Pons (tissue), 1 donor: ENCODE results near the gene PPFIA1.

Source experiments
- DNase-seq: peaks from one replicate; pipeline ENCODE4 v3.0.0-alpha.2; 2016; ENCODE audit warnings: low spot score

The PPFIA1 gene

DNA sequence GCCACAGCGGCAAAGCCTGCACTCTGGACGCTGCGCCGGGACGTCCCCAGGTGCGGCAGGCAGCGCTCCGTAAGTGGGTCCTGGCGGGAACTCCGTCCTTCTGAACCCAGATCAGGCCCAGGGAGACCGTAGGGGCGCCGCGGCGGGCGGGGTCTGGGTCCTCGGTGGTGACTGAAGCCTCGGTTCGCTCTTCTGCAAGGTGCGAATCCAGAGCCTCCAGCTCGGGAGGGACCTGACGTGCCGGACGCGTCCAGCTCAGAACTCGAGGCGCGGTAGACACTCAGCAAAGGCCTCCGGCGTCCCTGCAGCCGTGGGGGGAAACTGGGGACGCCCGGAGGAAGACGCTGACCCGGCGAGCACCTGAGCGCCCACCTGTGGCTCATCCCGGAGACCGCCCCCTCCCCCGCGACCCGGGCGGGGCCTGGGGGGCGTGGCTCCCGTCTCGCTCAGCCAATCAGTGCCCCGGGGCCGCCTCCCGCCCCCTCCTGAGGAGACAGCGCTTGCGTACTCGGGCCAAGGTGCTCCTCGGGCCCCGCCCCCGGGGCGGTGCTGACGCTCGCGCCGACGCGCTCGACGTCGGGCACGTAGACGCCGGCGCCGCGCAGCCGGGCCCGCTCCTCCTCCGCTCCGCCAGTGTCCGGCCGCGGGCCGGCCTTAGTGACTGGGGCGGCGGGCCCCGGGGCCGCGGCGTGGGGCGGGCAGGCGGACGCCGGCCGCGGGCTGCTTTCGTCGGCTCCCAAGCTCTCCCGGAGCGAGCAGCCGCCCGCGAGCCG is at the start of gene PPFIA1:
PPFIA1 (plus strand) TSS at position 587 of the 773 bp plus-strand sequence. CDS start 1,483 bp downstream, outside the sequence.
- DNase-seq, result peak; percentile 96

- DNase-seq, result no peak
Measured at GRCh38 chr11:70220920-70221319, 49.6 kb upstream of the PPFIA1 start.

- DNase-seq, result peak; percentile 12
Measured at GRCh38 chr11:70225681-70226177, 44.8 kb upstream of the PPFIA1 start.

- no peak for DNase-seq
Measured at GRCh38 chr11:70226183-70226582, 44.3 kb upstream of the PPFIA1 start.

DNA sequence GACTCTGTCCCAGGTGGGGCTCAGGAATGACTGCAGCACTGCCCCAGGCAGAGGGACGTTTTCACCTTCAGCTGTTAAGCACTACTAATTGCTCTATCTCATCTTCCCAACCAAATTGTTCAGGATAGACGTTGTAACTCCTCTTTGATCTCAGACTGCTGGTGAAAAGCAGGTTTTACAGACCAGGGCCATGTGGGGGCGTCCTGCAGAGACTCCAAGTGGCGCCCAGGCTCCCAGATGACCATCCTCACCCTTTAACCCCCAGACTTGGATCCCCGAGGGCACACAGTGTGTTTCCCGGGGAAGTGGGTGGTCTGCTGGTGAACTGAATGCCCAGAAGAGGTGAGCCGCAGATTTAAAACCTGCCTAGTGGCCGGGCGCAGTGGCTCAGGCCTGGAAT is 43.5 kb upstream of the PPFIA1 start:
- no peak for DNase-seq

DNA sequence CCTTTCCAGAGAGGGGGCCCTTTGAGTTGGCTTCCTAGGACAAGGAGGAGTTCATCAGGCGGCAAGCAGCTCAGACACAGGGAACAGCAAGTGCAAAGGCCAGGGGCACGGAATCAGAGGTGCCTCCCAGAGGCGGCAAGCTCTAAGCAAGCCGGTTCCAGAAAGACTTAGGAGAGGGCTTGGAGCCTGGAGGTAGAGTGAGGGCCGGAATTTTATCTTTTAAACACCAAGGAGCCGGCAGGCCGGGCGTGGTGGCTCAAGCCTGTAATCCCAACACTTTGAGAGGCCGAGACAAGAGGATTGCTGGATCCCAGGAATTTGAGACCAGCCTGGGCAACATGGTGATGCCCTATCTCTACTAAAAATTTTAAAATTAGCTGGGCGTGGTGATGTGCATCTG is 40.8 kb upstream of the PPFIA1 start:
- no peak for DNase-seq

DNA sequence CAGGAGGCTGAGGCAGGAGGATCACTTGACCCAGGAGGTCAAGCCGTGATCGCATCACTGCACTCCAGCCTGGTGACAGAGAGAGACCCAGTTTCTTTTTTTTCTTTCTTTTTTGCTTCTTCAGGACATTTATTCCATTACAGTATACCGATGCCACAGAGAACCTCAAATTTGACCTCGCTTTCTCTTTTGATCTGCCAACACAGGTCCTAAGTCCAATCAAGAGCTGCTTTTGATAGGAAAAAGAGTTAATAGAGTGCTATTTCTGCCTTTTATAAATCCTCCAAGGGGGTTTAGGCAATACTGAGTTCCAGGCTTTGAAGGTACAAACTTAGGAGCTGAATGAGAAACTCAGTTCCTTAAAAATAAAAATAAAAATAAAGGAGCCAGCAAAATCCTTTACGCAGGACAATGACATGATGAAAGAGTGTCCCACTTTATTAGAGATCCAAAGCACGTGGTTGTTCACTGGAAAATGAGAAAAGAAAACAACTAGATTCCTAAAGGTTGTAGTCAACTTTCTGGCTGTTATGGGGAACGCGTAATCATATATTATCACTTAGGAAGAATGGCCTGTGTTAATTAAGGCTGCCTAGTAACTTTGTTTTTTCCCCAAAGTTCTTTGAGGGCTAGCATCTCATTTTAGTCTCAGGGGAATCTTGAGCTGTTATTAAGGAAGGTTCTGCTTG is 40.2 kb upstream of the PPFIA1 start:
- no peak for DNase-seq

- DNase-seq, result no peak
Measured at GRCh38 chr11:70230840-70231710, 39.4 kb upstream of the PPFIA1 start.

- no peak for DNase-seq
Measured at GRCh38 chr11:70233034-70233433, 37.5 kb upstream of the PPFIA1 start.

DNA sequence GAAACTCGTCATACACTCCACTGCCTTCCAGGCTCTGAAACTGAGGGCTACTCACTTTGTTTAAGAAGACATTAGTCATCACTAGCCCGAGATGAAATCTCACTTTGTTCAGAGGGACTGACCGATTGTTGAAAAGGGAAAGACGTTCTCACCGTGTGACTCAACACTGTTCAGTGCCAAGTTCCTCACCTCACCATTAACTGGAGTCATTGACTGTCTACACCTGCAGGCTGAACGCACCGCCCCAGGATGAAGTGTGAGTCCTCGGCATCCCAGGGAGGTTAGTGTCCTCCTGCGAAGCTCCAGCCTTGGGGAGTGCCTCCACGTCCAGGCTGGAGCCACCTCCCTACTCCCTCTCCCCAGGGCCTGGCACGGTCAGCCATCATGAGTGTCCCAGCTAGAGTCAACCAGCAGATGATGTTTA is 37.0 kb upstream of the PPFIA1 start:
- DNase-seq, result no peak

DNA sequence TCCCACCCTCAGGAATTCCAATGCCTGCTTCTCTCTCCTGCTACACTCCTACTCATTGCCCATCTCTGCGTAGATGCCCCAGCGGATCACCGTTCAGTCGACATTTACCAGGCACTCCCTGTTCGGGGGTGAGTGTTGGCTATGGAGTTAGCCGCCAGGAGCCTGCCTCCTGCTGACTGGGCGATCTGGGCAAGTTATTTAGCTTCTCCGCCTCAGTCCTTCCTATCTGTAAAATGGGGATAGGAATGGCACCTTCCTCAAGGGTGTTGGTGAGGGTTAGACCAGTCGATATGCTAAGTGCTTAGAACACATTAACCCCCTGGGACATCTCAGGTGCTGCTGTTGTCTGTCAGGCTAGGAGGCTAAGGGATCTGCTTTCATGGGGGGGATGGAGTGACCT is 36.5 kb upstream of the PPFIA1 start:
- DNase-seq, result no peak

DNA sequence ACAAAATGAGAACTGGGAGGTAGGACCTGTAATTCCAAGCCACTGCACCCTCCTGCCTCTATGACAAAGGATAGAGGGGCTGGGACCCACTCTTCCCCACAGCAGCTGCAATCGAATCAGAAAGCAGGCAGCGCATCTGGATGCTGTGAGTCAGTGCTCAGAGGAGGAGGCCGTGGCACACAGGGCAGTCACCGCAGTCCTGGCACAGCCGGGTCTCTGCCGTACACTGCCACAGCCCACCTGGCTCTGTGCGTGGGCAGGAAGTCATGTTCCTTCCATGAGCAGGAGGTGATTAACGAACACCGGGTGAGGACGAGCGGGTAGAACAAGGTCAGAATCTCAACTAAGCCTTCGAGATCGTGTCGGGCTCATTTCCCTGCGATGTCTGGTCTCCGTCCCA is 30.2 kb upstream of the PPFIA1 start:
- DNase-seq, result no peak

DNA sequence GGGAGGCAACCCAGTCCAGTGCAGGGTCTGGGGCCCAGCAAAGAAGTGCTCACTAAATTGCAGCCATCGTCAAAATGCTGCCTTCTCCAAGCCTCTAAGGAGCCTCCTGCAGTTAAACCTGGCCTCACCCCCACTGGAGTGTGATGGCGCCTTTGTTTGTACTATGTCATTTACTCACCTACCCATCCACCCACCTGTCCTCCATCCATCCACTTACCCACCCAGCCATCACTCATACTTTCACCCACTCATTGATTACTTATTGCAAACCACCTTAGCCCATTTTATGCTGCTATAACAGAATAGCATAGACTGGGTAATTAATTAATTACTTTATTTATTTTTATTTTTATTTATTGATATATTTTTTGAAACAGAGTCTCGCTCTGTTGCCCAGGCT is 28.8 kb upstream of the PPFIA1 start:
- DNase-seq, result no peak

DNA sequence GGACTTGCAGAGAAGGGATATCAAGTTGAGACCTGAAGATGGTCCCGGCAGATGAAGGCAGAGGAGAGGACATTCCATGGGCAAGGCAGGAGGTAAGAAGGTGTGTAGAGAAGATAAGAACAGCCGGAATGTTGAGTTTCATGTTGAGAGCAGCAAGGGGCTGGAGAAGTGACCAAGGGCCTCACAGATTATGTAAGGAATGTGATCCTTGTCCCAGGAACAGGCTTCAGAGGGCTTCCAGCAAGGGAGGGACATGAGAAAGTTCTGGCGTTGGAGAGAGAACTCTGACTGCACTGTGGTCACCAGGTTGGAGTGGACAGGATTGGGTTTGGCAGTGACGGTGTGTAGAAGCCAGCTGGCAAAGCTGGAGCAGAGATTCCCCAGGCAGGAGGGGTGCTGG is 27.6 kb upstream of the PPFIA1 start:
- no peak for DNase-seq

GRCh38 chr11:70243912-70244652 is 26.4 kb upstream of the PPFIA1 start:
- DNase-seq, result no peak

GRCh38 chr11:70244698-70245097 is 25.8 kb upstream of the PPFIA1 start:
- DNase-seq, result no peak

GRCh38 chr11:70246196-70246595 is 24.3 kb upstream of the PPFIA1 start:
- no peak for DNase-seq

DNA sequence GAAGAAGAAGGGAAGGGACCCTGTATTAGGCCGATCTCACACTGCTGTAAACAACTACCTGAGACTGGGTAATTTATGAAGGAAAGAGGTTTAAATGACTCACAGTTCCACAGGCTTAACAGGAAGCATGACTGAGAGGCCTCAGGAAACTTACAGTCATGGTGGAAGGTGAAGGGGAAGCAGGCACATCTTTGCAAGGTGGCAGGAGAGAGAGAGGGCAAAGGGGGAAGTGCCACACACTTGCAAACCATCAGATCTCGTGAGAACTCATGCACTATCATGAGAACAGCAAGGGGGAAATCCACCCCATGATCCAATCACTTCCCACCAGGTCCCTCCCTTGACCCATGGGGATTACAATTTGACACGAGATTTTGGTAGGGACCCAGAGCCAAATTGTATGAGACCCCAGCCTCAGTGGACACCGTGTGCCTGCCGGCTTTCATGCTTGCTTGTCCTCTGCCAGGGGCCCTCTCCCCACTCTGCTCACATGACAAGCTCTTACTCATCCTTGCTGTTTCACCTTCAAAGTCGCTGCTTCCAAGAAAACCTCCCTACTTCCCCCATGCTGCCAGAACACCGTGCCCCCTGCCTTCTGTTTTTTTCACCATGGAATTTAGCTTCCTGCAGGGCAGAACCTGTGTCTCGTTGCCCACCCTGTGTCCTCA is 23.3 kb upstream of the PPFIA1 start:
- DNase-seq, result no peak

GRCh38 chr11:70247710-70248072 is 22.8 kb upstream of the PPFIA1 start:
- DNase-seq, result peak; percentile 25

GRCh38 chr11:70250876-70251658 is 19.4 kb upstream of the PPFIA1 start:
- no peak for DNase-seq
